Measurements from ENCODE around the gene THAP11. TPM values are rescaled to one million over a fixed set of nuclear protein-coding genes. Genes with fewer than 3 reads are reported as not detected.

The THAP11 gene
- total RNA-seq, 1 donor = 38.5 TPM

GRCh38 chr16:67882374-67883145 is 40.4 kb downstream of the THAP11 start:
- H3K9me3 ChIP-seq (ENCODE audit: low read depth, low read length) = no peaks in the 10 kb centered on the region
- no peak overlapping the region for H3K4me3 ChIP-seq (ENCODE audit: low read length)
- no peaks in the 10 kb centered on the region for H3K27me3 ChIP-seq (ENCODE audit: insufficient read depth, low read length)
- H3K4me1 ChIP-seq (ENCODE audit: insufficient read depth, low read length) = no peaks in the 10 kb centered on the region

- H3K4me1 ChIP-seq (ENCODE audit: insufficient read depth, low read length) = no peaks in the 10 kb centered on the region
- H3K4me3 ChIP-seq (ENCODE audit: low read length) = no peak overlapping the region
- H3K9me3 ChIP-seq (ENCODE audit: low read depth, low read length) = no peaks in the 10 kb centered on the region
- H3K27me3 ChIP-seq (ENCODE audit: insufficient read depth, low read length) = no peaks in the 10 kb centered on the region
These were observed 41.2 kb downstream of the THAP11 start for GRCh38 chr16:67883146-67883871.

GRCh38 chr16:67883872-67884261 is 41.7 kb downstream of the THAP11 start:
- Histone ChIP-seq H3K4me1 (ENCODE audit: insufficient read depth, low read length) (no peaks in the 10 kb centered on the region), H3K27me3 (ENCODE audit: insufficient read depth, low read length) (no peaks in the 10 kb centered on the region), H3K4me3 (ENCODE audit: low read length) (no peak overlapping the region), H3K9me3 (ENCODE audit: low read depth, low read length) (no peaks in the 10 kb centered on the region)

GRCh38 chr16:67884684-67885083 is 42.6 kb downstream of the THAP11 start, which contains the start of gene NRN1L:
Gene NRN1L, plus strand, starts transcription at chr16:67884885. Its CDS starts 19 bp downstream, at chr16:67884904.
- H3K4me3 ChIP-seq (ENCODE audit: low read length) = no peak within 1 kb of the TSS
- H3K4me1 ChIP-seq (ENCODE audit: insufficient read depth, low read length) = no peaks in the 10 kb centered on the region
- H3K27me3 ChIP-seq (ENCODE audit: insufficient read depth, low read length) = no peaks in the 10 kb centered on the region
- H3K9me3 ChIP-seq (ENCODE audit: low read depth, low read length) = no peaks in the 10 kb centered on the region

- H3K27me3 ChIP-seq (ENCODE audit: insufficient read depth, low read length) = no peaks in the 10 kb centered on the region
- H3K4me3 ChIP-seq (ENCODE audit: low read length) = no peak overlapping the region
- H3K9me3 ChIP-seq (ENCODE audit: low read depth, low read length) = no peaks in the 10 kb centered on the region
- H3K4me1 ChIP-seq (ENCODE audit: insufficient read depth, low read length) = no peaks in the 10 kb centered on the region
These were observed 43.4 kb downstream of the THAP11 start for GRCh38 chr16:67885545-67885944.

- Histone ChIP-seq H3K27me3 (ENCODE audit: insufficient read depth, low read length) (no peaks in the 10 kb centered on the region), H3K9me3 (ENCODE audit: low read depth, low read length) (no peaks in the 10 kb centered on the region), H3K4me1 (ENCODE audit: insufficient read depth, low read length) (no peaks in the 10 kb centered on the region), H3K4me3 (ENCODE audit: low read length) (no peak overlapping the region)
These were observed 43.9 kb downstream of the THAP11 start for GRCh38 chr16:67885976-67886375.

- Histone ChIP-seq H3K27me3 (ENCODE audit: insufficient read depth, low read length) (no peaks in the 10 kb centered on the region), H3K4me1 (ENCODE audit: insufficient read depth, low read length) (no peaks in the 10 kb centered on the region), H3K4me3 (ENCODE audit: low read length) (no peak overlapping the region), H3K9me3 (ENCODE audit: low read depth, low read length) (no peaks in the 10 kb centered on the region)
These were observed 44.3 kb downstream of the THAP11 start for GRCh38 chr16:67886387-67886786.

- H3K27me3 ChIP-seq (ENCODE audit: insufficient read depth, low read length) = no peaks in the 10 kb centered on the region
- no peaks in the 10 kb centered on the region for H3K9me3 ChIP-seq (ENCODE audit: low read depth, low read length)
- no peaks in the 10 kb centered on the region for H3K4me1 ChIP-seq (ENCODE audit: insufficient read depth, low read length)
- H3K4me3 ChIP-seq (ENCODE audit: low read length) = no peak overlapping the region
These were observed 46.2 kb downstream of the THAP11 start for GRCh38 chr16:67888331-67888730.

- Histone ChIP-seq H3K4me1 (ENCODE audit: insufficient read depth, low read length) (peaks cover 24% of the 10 kb centered on the region), H3K4me3 (ENCODE audit: low read length) (peak overlapping the region; percentile 87), H3K9me3 (ENCODE audit: low read depth, low read length) (no peaks in the 10 kb centered on the region)
These were observed 50.3 kb downstream of the THAP11 start for GRCh38 chr16:67892375-67892774.

GRCh38 chr16:67892899-67893742 is 51.0 kb downstream of the THAP11 start, which contains the start of gene PSKH1:
Gene PSKH1, plus strand, starts transcription at chr16:67893254. Its CDS starts 15,496 bp downstream, at chr16:67908750.
- Histone ChIP-seq H3K27me3 (ENCODE audit: insufficient read depth, low read length) (no peaks in the 10 kb centered on the region), H3K9me3 (ENCODE audit: low read depth, low read length) (no peaks in the 10 kb centered on the region), H3K4me3 (ENCODE audit: low read length) (peak within 1 kb of the TSS; percentile 87), H3K4me1 (ENCODE audit: insufficient read depth, low read length) (peaks cover 24% of the 10 kb centered on the region)

More at GRCh38 chr16:67892375-67892774, 50.3 kb downstream of the THAP11 start:
- no peaks in the 10 kb centered on the region for H3K27me3 ChIP-seq (ENCODE audit: insufficient read depth, low read length)

Other genes with a start within 250 kb of the THAP11 start
- 20.8 TPM for gene CARMIL2, start 197.2 kb upstream of the THAP11 start, total RNA-seq
- gene ACD, start 182.1 kb upstream of the THAP11 start, total RNA-seq = 12.7 TPM
- 3.0 TPM for gene PARD6A, start 181.4 kb upstream of the THAP11 start, total RNA-seq
- gene ENKD1, start 175.6 kb upstream of the THAP11 start, total RNA-seq = 3.0 TPM
- gene C16orf86, start 175.5 kb upstream of the THAP11 start, total RNA-seq = 6.8 TPM
- gene GFOD2, start 123.0 kb upstream of the THAP11 start, total RNA-seq = 2.0 TPM
- gene RANBP10, start 35.8 kb upstream of the THAP11 start, total RNA-seq = 8.5 TPM
- 0.42 TPM for gene TSNAXIP1, start 35.4 kb upstream of the THAP11 start, total RNA-seq
- gene NUTF2, start 4.6 kb downstream of the THAP11 start, total RNA-seq = 89.1 TPM
- gene CENPT, start 5.4 kb downstream of the THAP11 start, total RNA-seq = 20.8 TPM
- 48.1 TPM for gene EDC4, start 30.7 kb downstream of the THAP11 start, total RNA-seq
- gene NRN1L, start 42.6 kb downstream of the THAP11 start, total RNA-seq = not detected
- 4.3 TPM for gene PSKH1, start 50.9 kb downstream of the THAP11 start, total RNA-seq
- 6.3 TPM for gene CTRL, start 89.5 kb downstream of the THAP11 start, total RNA-seq
- 69.4 TPM for gene PSMB10, start 94.5 kb downstream of the THAP11 start, total RNA-seq
- gene LCAT, start 101.8 kb downstream of the THAP11 start, total RNA-seq = 0.84 TPM
- 6.9 TPM for gene SLC12A4, start 126.3 kb downstream of the THAP11 start, total RNA-seq
- 0.21 TPM for gene DPEP3, start 138.2 kb downstream of the THAP11 start, total RNA-seq
- 17.2 TPM for gene DPEP2, start 157.2 kb downstream of the THAP11 start, total RNA-seq
- not detected for gene DPEP2NB, start 173.6 kb downstream of the THAP11 start, total RNA-seq
- gene DDX28, start 180.9 kb downstream of the THAP11 start, total RNA-seq = 29.7 TPM
- gene DUS2, start 181.0 kb downstream of the THAP11 start, total RNA-seq = 11.3 TPM
- gene NFATC3, start 243.1 kb downstream of the THAP11 start, total RNA-seq = 153 TPM